ENCODE results near the gene GALNT18.

The GALNT18 gene

DNA sequence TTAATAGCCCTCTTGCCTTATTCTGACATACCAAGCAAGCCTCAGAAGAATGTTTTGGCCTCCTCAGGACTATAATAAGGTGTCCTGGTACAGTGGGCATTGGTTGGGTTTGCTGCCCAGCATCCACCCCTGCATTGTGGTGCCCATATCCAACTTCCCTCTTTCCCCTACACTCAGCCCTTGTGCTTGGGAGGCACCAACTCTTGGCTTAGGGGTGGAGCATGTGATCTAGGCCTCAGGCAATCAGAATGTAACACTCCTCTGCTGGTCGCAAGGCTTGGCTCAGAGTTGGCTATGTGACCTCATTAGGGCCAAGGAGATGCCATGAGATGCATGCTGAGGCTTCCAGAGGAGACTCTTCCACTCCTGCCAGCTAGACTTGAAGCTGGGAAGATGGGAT lies 391.7 kb downstream of the GALNT18 start:
- DNase-seq, result no peak

DNA sequence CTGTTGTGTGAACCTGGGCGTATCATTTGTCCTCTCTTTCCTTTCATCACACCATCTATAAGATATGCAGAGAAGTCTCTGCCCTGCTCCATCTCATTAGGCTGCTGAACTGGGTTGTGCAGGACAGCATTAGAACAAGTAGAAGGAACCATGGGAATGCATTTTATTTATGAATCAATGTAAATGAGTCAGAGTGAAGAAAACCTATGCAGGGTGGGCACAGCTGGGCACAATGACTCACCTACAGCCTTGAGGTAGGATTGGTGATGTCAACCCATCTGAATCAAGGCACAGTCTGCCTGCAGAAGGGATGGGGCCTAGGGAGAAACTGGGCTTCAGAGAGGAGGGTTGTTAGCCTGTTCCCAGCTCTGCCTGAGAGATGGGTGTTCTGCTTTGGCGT lies 392.2 kb downstream of the GALNT18 start:
- no peak for DNase-seq

DNA sequence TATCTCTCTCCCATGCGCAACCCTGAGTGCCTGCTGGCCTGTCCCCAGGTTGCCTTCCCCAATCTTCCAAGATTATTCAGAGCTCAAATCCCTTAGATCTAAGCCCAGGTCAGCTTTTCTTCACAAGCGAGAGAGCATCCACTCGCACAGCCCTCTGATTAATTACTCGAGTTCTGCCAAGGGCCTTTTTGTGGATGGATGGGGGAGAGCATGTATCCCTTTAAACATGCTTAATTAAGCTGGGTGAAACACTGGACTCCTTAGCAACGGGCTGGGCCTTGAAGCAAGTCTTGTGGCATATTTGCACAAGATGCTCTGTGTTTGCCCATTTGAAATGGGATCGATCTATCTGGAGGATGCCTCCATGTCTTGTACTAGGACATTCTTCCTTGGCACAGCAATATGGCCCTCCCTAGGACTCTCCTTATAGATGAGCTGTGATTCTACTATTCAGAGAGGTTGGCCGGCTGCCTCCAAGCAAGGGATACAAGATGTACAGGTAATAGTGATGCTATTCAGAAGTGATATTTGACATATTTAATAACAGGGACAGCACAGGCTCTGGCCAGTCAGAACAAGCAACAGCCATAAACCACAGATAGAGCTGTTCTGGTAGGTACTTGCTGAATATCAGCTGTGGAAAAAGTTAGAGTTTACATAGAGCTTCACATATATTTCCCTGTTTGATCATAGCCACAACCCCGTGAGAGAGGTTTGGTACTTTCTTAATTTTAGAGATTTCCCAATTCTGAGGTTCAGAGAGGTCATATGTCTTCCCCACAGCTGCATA lies 394.3 kb downstream of the GALNT18 start:
- DNase-seq, result no peak

All from fibroblast of skin of abdomen (primary cell).